B cell (primary cell): ENCODE measurements around the gene ZMYND10. TPM values are rescaled to one million over a fixed set of nuclear protein-coding genes. Genes with fewer than 3 reads are reported as not detected.

Source experiments
- ATAC-seq: fragments of 200-7000 bp; cut with Tn5 transposase; one replicate; pipeline ENCODE4 v1.10.0; 2021; ENCODE audit warnings: low read depth, mild to moderate bottlenecking, moderate number of reproducible peaks, moderate library complexity
- CTCF ChIA-PET: fragments of 350-600 bp; sonication (Branson Sonifier 250); formaldehyde crosslinking; loops from one replicate; lab custom pipeline; 2021; ENCODE audit warnings: antibody characterized with exemption, inconsistent platforms; lab: Charles Lee
- POLR2A ChIA-PET: fragments of 350-600 bp; sonication (Branson Sonifier 250); formaldehyde crosslinking; loops from one replicate; lab custom pipeline; 2021; ENCODE audit warnings: antibody characterized with exemption; lab: Charles Lee
- DNase-seq: peaks from one replicate; pipeline ENCODE4 v3.0.0; 2013
- H2AFZ ChIP-seq: 2 replicates; pipeline ENCODE4 v1.6.1; 2012; ENCODE audit warnings: mild to moderate bottlenecking, low read depth, low read length; ENCODE audit not compliant: insufficient read depth, poor library complexity, severe bottlenecking
- H3K27ac ChIP-seq, 2 donors: 1 replicate in 1 of 2; 2 replicates in 1 of 2; pipeline ENCODE4 v1.5.1; 2012 to 2013; ENCODE audit warnings: low read length in 2 of 2, mild to moderate bottlenecking in 2 of 2, moderate library complexity in 1 of 2
- H3K27me3 ChIP-seq, 4 experiments: fragments of 200-600 bp in 1 of 4; sonication (generic) in 1 of 4; replicated peaks in 1 of 4; 1 replicate in 2 of 4; 2 replicates in 2 of 4; pipeline versions ENCODE4 v1.6.1 to v1.7.0; 2013 to 2016; ENCODE audit warnings: low read length in 3 of 4, mild to moderate bottlenecking in 2 of 4, mixed read lengths in 1 of 4, moderate library complexity in 1 of 4; ENCODE audit not compliant: insufficient read depth in 4 of 4, control insufficient read depth in 3 of 4; ENCODE audit errors: control extremely low read depth in 1 of 4
- H3K36me3 ChIP-seq, 2 experiments: replicated peaks in 1 of 2; 1 replicate in 1 of 2; 2 replicates in 1 of 2; pipeline versions ENCODE4 v1.6.1 to v1.7.1; 2013; ENCODE audit warnings: low read length in 1 of 2; ENCODE audit not compliant: insufficient read depth in 2 of 2, control insufficient read depth in 1 of 2; ENCODE audit errors: control extremely low read depth in 1 of 2, extremely low read depth in 1 of 2
- H3K4me1 ChIP-seq, 2 donors: fragments of 200-600 bp in 1 of 2; sonication (generic) in 1 of 2; 1 replicate in 1 of 2; 2 replicates in 1 of 2; pipeline versions ENCODE4 v1.5.1 to v1.6.1; 2013 to 2017; ENCODE audit warnings: low read length in 2 of 2; ENCODE audit not compliant: control insufficient read depth in 2 of 2, insufficient read depth in 2 of 2
- H3K4me2 ChIP-seq: replicated peaks from 2 replicates; pipeline ENCODE3; 2012; ENCODE audit warnings: mild to moderate bottlenecking, low read depth, low read length; ENCODE audit not compliant: poor library complexity, severe bottlenecking
- H3K4me3 ChIP-seq, 5 experiments: fragments of 200-600 bp in 1 of 5; sonication (generic) in 1 of 5; 1 replicate in 3 of 5; 2 replicates in 2 of 5; pipeline versions ENCODE4 v1.5.1 to v1.7.0; 2011 to 2016; ENCODE audit warnings: low read length in 4 of 5, mild to moderate bottlenecking in 4 of 5, low read depth in 2 of 5, control low read depth in 1 of 5, moderate library complexity in 1 of 5; ENCODE audit not compliant: insufficient read depth in 1 of 5; ENCODE audit errors: control extremely low read depth in 1 of 5, extremely low read depth in 1 of 5
- H3K79me2 ChIP-seq: fragments of 200-600 bp; sonication (generic); one replicate; pipeline ENCODE4 v1.6.0; 2016; ENCODE audit warnings: low read length; ENCODE audit not compliant: control insufficient read depth, insufficient read depth
- H3K9ac ChIP-seq: fragments of 200-600 bp; sonication (generic); 2 replicates; pipeline ENCODE4 v1.6.1; 2017; ENCODE audit warnings: mild to moderate bottlenecking, low read length, moderate library complexity
- H3K9me3 ChIP-seq, 3 donors: one replicate each; pipeline versions ENCODE4 v1.6.1 to v1.7.1; 2013; ENCODE audit warnings: low read length in 2 of 3; ENCODE audit not compliant: control insufficient read depth in 2 of 3, insufficient read depth in 1 of 3; ENCODE audit errors: control extremely low read depth in 1 of 3
- H4K20me1 ChIP-seq: 2 replicates; pipeline ENCODE4 v1.6.0; 2012; ENCODE audit warnings: mild to moderate bottlenecking, low read length; ENCODE audit not compliant: insufficient read depth, control insufficient read depth, poor library complexity, severe bottlenecking
- H3K27ac Mint-ChIP-seq: one replicate; pipeline ENCODE4 v1.8.0; 2021; ENCODE audit warnings: mixed read lengths
- H3K27me3 Mint-ChIP-seq: one replicate; pipeline ENCODE4 v1.8.0; 2021; ENCODE audit warnings: mixed read lengths
- H3K4me1 Mint-ChIP-seq: one replicate; pipeline ENCODE4 v1.8.0; 2021; ENCODE audit warnings: mixed read lengths
- H3K4me3 Mint-ChIP-seq: one replicate; pipeline ENCODE4 v1.8.0; 2021; ENCODE audit warnings: mixed read lengths
- H3K9me3 Mint-ChIP-seq: one replicate; pipeline ENCODE4 v1.8.0; 2022; ENCODE audit warnings: mixed read lengths; ENCODE audit not compliant: insufficient read depth
- EZH2 ChIP-seq: IDR thresholded peaks from 2 replicates; pipeline ENCODE4 v1.6.1; 2012; ENCODE audit warnings: borderline replicate concordance, low read depth, mild to moderate bottlenecking, moderate library complexity, low read length; ENCODE audit not compliant: insufficient read depth, poor library complexity, severe bottlenecking
- WGBS: methylation state at CpG from one replicate; pipeline ENCODE4 v1.1.5; 2013; ENCODE audit warnings: missing lambda C conversion rate; ENCODE audit not compliant: insufficient coverage; 5-methylcytosine and 5-hydroxymethylcytosine counted together
- intact Hi-C: fragments of 100-400 bp; cut with micrococcal nuclease; formaldehyde crosslinking; loops from one replicate; pipeline ENCODE4 v1.10.0; 2022
- polyA plus RNA-seq: library from polyadenylated mRNA; depleted of rRNA; stranded (reverse); fragments of >200 nt; gene quantifications from 2 replicates; pipeline ENCODE4 v1.2.3, GENCODE V29; 2012
- total RNA-seq, 2 donors: library from RNA; stranded (reverse); fragments of 120-200 nt in 1 of 2; gene quantifications; 1 replicate in 1 of 2; 2 replicates in 1 of 2; pipeline versions ENCODE4 v1.2.3 to v1.2.4, GENCODE V29; 2013 to 2022
- TF ChIP-seq, protein P1 (sequence below): fragments of 200-600 bp; IDR thresholded peaks from one replicate; pipeline ENCODE4 v1.8.0; 2022; ENCODE audit warnings: antibody characterized with exemption, mild to moderate bottlenecking

Gene ZMYND10
- total and polyA plus RNA-seq, 2 donors (not counting 1 experiment from before 2014, with no cell fraction given): 1.8 to 2.4 TPM

GRCh38 chr3:50322115-50322385, 23.5 kb downstream of the ZMYND10 start:
- H3K27ac ChIP-seq: peak overlapping the region; percentile 94 to 96
- H3K4me1 Mint-ChIP-seq: peaks cover 47% of the 10 kb centered on the region
- H3K4me1 ChIP-seq: peaks cover 24 to 56% of the 10 kb centered on the region in 2 donors
- TF ChIP-seq, protein P1, sequence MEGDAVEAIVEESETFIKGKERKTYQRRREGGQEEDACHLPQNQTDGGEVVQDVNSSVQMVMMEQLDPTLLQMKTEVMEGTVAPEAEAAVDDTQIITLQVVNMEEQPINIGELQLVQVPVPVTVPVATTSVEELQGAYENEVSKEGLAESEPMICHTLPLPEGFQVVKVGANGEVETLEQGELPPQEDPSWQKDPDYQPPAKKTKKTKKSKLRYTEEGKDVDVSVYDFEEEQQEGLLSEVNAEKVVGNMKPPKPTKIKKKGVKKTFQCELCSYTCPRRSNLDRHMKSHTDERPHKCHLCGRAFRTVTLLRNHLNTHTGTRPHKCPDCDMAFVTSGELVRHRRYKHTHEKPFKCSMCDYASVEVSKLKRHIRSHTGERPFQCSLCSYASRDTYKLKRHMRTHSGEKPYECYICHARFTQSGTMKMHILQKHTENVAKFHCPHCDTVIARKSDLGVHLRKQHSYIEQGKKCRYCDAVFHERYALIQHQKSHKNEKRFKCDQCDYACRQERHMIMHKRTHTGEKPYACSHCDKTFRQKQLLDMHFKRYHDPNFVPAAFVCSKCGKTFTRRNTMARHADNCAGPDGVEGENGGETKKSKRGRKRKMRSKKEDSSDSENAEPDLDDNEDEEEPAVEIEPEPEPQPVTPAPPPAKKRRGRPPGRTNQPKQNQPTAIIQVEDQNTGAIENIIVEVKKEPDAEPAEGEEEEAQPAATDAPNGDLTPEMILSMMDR: no peak
- no peak for TF ChIP-seq EZH2
- no peaks in the 10 kb centered on the region for H3K27me3 ChIP-seq
- no peak for DNase-seq
- H3K4me3 ChIP-seq: peak overlapping the region in 4 of 5 experiments; percentile 65 to 95 (median 77)
- ChIA-PET POLR2A (interaction anchor here (1.0 to 2.3 kb wide), 2 partner anchors 15 to 23 kb away, joined by 16 to 24 read pairs; partner anchors contain the start of genes HYAL3 and NAA80), CTCF (interaction anchor here (0.6 to 2.4 kb wide), 9 partner anchors 15 to 234 kb away, joined by 3 to 9 read pairs (median 4); partner anchors contain the start of genes CYB561D2, HYAL3, IFRD2 and NAA80)
- no peaks in the 10 kb centered on the region for H3K9me3 Mint-ChIP-seq
- peak overlapping the region; percentile 96 for H3K9ac ChIP-seq
- intact Hi-C loops: loop anchor here (5.0 kb wide), 1 partner anchor 85 kb away; the partner anchor contains the start of gene GNAI2
- WGBS: 56% methylated on average over 14 of the region's 14 CpGs
- peak overlapping the region; percentile 87 for H3K4me3 Mint-ChIP-seq
- peak overlapping the region; percentile 99 for H2AFZ ChIP-seq
- peaks cover 0 to 21% of the 10 kb centered on the region in 2 experiments for H3K36me3 ChIP-seq
- ATAC-seq: no peak
- H3K4me2 ChIP-seq: peak overlapping the region; percentile 95
- peaks cover 12% of the 10 kb centered on the region for H3K79me2 ChIP-seq
- H3K27me3 Mint-ChIP-seq: no peaks in the 10 kb centered on the region
- peak overlapping the region; percentile 80 for H3K27ac Mint-ChIP-seq
- H3K9me3 ChIP-seq: peaks cover 0 to 3% (median 0%) of the 10 kb centered on the region in 3 donors
- peaks cover 2% of the 10 kb centered on the region for H4K20me1 ChIP-seq
